Caco-2 (cell line): ENCODE measurements around the gene CTNNA2. TPM values are rescaled to one million over a fixed set of nuclear protein-coding genes. Genes with fewer than 3 reads are reported as not detected.

Source experiments
- BruUV-seq: library from RNA; stranded (reverse); fragments of 400-500 nt; replicated peaks from 2 replicates; lab custom pipeline; 2021; lab: Mats Ljungman, UMichigan
- CTCF ChIA-PET: fragments of 300-600 bp; sonication (Branson Sonifier 250); formaldehyde crosslinking; loops from one replicate; lab custom pipeline; 2022; ENCODE audit warnings: antibody characterized with exemption; lab: Charles Lee
- POLR2A ChIA-PET: fragments of 300-600 bp; sonication (Branson Sonifier 250); formaldehyde crosslinking; loops from one replicate; lab custom pipeline; 2022; ENCODE audit warnings: antibody characterized with exemption; lab: Charles Lee
- DNase-seq, 2 experiments: peaks; one replicate each; pipeline versions ENCODE4 v3.0.0 to v3.0.0-alpha.2; 2020 to 2022
- H3K27me3 ChIP-seq: replicated peaks from 2 replicates; pipeline ENCODE4 v1.6.0; 2011; ENCODE audit warnings: low read length; ENCODE audit not compliant: control insufficient read depth, insufficient read depth
- H3K36me3 ChIP-seq: 2 replicates; pipeline ENCODE4 v1.5.1; 2011; ENCODE audit warnings: low read length; ENCODE audit not compliant: control insufficient read depth, insufficient read depth
- H3K4me1 ChIP-seq: fragments of 250-450 bp; sonication (Bioruptor Pico); 2 replicates; pipeline ENCODE4 v1.5.1; 2020; ENCODE audit warnings: mild to moderate bottlenecking
- H3K4me3 ChIP-seq: 2 replicates; pipeline ENCODE4 v1.5.1; 2011; ENCODE audit warnings: low read depth, mild to moderate bottlenecking, control low read depth, low read length
- H3K9me3 ChIP-seq: fragments of 250-450 bp; sonication (Bioruptor Pico); 2 replicates; pipeline ENCODE4 v1.5.1; 2020; ENCODE audit warnings: mild to moderate bottlenecking, moderate library complexity
- H3K27ac Mint-ChIP-seq: one replicate; pipeline ENCODE4 v1.8.0; 2022; ENCODE audit warnings: mixed read lengths; ENCODE audit not compliant: unreplicated experiment
- H3K27me3 Mint-ChIP-seq: one replicate; pipeline ENCODE4 v1.8.0; 2022; ENCODE audit warnings: mixed read lengths; ENCODE audit not compliant: insufficient read depth, unreplicated experiment
- H3K36me3 Mint-ChIP-seq: one replicate; pipeline ENCODE4 v1.8.0; 2022; ENCODE audit warnings: mild to moderate bottlenecking, mixed read lengths; ENCODE audit not compliant: insufficient read depth, unreplicated experiment
- H3K4me1 Mint-ChIP-seq: one replicate; pipeline ENCODE4 v1.8.0; 2022; ENCODE audit warnings: low read depth, mixed read lengths; ENCODE audit not compliant: unreplicated experiment
- H3K4me3 Mint-ChIP-seq: one replicate; pipeline ENCODE4 v1.8.0; 2022; ENCODE audit warnings: mild to moderate bottlenecking, moderate library complexity, mixed read lengths; ENCODE audit not compliant: unreplicated experiment
- H3K9me3 Mint-ChIP-seq: one replicate; pipeline ENCODE4 v1.8.0; 2022; ENCODE audit warnings: mixed read lengths; ENCODE audit not compliant: unreplicated experiment
- CTCF ChIP-seq, 2 experiments: fragments of 200-600 bp in 1 of 2; IDR thresholded peaks; 1 replicate in 1 of 2; 2 replicates in 1 of 2; pipeline versions ENCODE4 v1.5.1 to v1.8.0; 2011 to 2022; ENCODE audit warnings: antibody characterized with exemption in 1 of 2, control low read depth in 1 of 2, inconsistent platforms in 1 of 2, low read depth in 1 of 2, low read length in 1 of 2, mild to moderate bottlenecking in 1 of 2, moderate library complexity in 1 of 2; ENCODE audit not compliant: insufficient read depth in 1 of 2, severe bottlenecking in 1 of 2, unreplicated experiment in 1 of 2
- intact Hi-C: fragments of 100-400 bp; cut with micrococcal nuclease; formaldehyde crosslinking; loops from one replicate; pipeline ENCODE4 v1.10.0; 2022; ENCODE audit not compliant: unreplicated experiment
- total RNA-seq: library from RNA; stranded (reverse); gene quantifications from 2 replicates; pipeline ENCODE4 v1.2.3, GENCODE V29; 2022

CTNNA2 gene
- total RNA-seq, 1 experiment from 2014 or later, result not detected

- ChIA-PET POLR2A (no interaction called here), CTCF (no interaction called here)
- intact Hi-C loops, result no loop called here
- no peak for TF ChIP-seq CTCF (IDR thresholded peaks at IDR 0.05; ENCODE audit: insufficient read depth in 1 of 2, low read depth in 1 of 2, low read length in 1 of 2, severe bottlenecking in 1 of 2, unreplicated experiment in 1 of 2)
- no peak for DNase-seq
- Histone ChIP-seq H3K4me1 (no peaks in the 10 kb centered on the region), H3K4me3 (no peak overlapping the region), H3K9me3 (no peaks in the 10 kb centered on the region), H3K27me3 (no peaks in the 10 kb centered on the region), H3K36me3 (no peaks in the 10 kb centered on the region)
- Mint-ChIP-seq H3K27me3 (peaks cover 10% of the 10 kb centered on the region), H3K27ac (no peak overlapping the region), H3K4me3 (no peak overlapping the region), H3K4me1 (no peaks in the 10 kb centered on the region), H3K36me3 (no peaks in the 10 kb centered on the region), H3K9me3 (no peaks in the 10 kb centered on the region)
- BruUV-seq, result no TSS peak
Measured at GRCh38 chr2:79916285-79916684, 403.4 kb downstream of the CTNNA2 start.

GRCh38 chr2:79920512-79921076, 407.7 kb downstream of the CTNNA2 start:
- no peaks in the 10 kb centered on the region for H3K9me3 ChIP-seq
- intact Hi-C loops, result no loop called here
- H3K27ac Mint-ChIP-seq, result no peak overlapping the region
- no peak overlapping the region for H3K4me3 Mint-ChIP-seq
- no peaks in the 10 kb centered on the region for H3K36me3 ChIP-seq
- ChIA-PET CTCF (no interaction called here), POLR2A (interaction anchor here (0.5 kb wide), 1 partner anchor 1672 kb away, joined by 4 read pairs; no protein-coding TSS in a partner anchor)
- H3K4me3 ChIP-seq, result no peak overlapping the region
- no peaks in the 10 kb centered on the region for H3K4me1 Mint-ChIP-seq
- no peaks in the 10 kb centered on the region for H3K9me3 Mint-ChIP-seq
- peaks cover 18% of the 10 kb centered on the region for H3K27me3 Mint-ChIP-seq
- H3K27me3 ChIP-seq, result no peaks in the 10 kb centered on the region
- no peaks in the 10 kb centered on the region for H3K36me3 Mint-ChIP-seq
- no TSS peak for BruUV-seq
- TF ChIP-seq CTCF (IDR thresholded peaks at IDR 0.05; ENCODE audit: insufficient read depth in 1 of 2, low read depth in 1 of 2, low read length in 1 of 2, severe bottlenecking in 1 of 2, unreplicated experiment in 1 of 2), result no peak
- no peaks in the 10 kb centered on the region for H3K4me1 ChIP-seq
- no peak for DNase-seq

- H3K4me1 Mint-ChIP-seq, result no peaks in the 10 kb centered on the region
- Histone ChIP-seq H3K4me1 (no peaks in the 10 kb centered on the region), H3K27me3 (no peaks in the 10 kb centered on the region), H3K9me3 (no peaks in the 10 kb centered on the region), H3K4me3 (no peak overlapping the region), H3K36me3 (no peaks in the 10 kb centered on the region)
- intact Hi-C loops, result no loop called here
- BruUV-seq, result no TSS peak
- CTCF ChIA-PET, result no interaction called here
- no peaks in the 10 kb centered on the region for H3K9me3 Mint-ChIP-seq
- no peak for TF ChIP-seq CTCF (IDR thresholded peaks at IDR 0.05; ENCODE audit: insufficient read depth in 1 of 2, low read depth in 1 of 2, low read length in 1 of 2, severe bottlenecking in 1 of 2, unreplicated experiment in 1 of 2)
- H3K4me3 Mint-ChIP-seq, result no peak overlapping the region
- no peak overlapping the region for H3K27ac Mint-ChIP-seq
- H3K27me3 Mint-ChIP-seq, result peaks cover 10% of the 10 kb centered on the region
- no peaks in the 10 kb centered on the region for H3K36me3 Mint-ChIP-seq
- DNase-seq, result no peak
- POLR2A ChIA-PET, result no interaction called here
Measured at GRCh38 chr2:79929624-79930023, 416.8 kb downstream of the CTNNA2 start.
